ENCODE measurements around the gene E4F1.

DNA sequence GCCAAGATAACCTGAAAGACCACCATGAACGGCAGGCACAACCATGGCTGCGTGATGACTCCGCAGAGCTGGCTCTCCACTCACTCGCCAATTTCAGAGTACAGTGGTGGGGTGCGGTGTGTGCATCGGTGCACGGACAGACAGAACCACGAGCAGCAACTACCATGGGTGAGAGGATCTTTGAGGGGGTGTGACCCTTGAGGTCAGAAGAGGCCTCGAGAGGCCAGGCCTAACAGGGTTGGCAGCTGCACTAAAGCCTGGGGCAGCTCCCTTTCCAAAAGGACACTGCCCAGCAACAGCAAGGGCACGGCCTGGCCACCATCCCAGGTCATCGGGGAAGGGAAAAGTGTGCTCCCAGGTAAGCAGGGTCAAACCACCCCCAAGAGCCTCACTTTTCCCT lies 29.9 kb downstream of the E4F1 start:
- TF ChIP-seq CTCF (IDR thresholded peaks at IDR 0.05 in 2 of 3, conservative IDR thresholded peaks at IDR 0.05 in 1 of 3; ENCODE audit: insufficient read depth in 2 of 3, low read depth in 1 of 3, low read length in 3 of 3) (no peak), ZNF274 (IDR thresholded peaks at IDR 0.05; ENCODE audit: borderline replicate concordance, low read depth, low read length) (no peak), EGR1 (conservative IDR thresholded peaks at IDR 0.05) (no peak), SMARCC2 (IDR thresholded peaks at IDR 0.05; ENCODE audit: low read depth) (no peak), E2F6 (IDR thresholded peaks at IDR 0.05; ENCODE audit: borderline replicate concordance in 1 of 2, extremely low read depth in 1 of 2, insufficient read depth in 1 of 2, insufficient read length in 1 of 2, low read depth in 1 of 2, low read length in 1 of 2, poor library complexity in 1 of 2, severe bottlenecking in 1 of 2) (no peak), JUN (IDR thresholded peaks at IDR 0.05; ENCODE audit: borderline replicate concordance, low read depth, low read length) (no peak), JUN (CRISPR knock-in tag; IDR thresholded peaks at IDR 0.05; ENCODE audit: borderline replicate concordance) (no peak), ZNF644 (tag; IDR thresholded peaks at IDR 0.05; ENCODE audit: low read depth) (no peak)

Data from K562 (cell line).